Limb (tissue), 2 donors: ENCODE data around the gene TMEM161B.
A peak's percentile ranks its signal among the peaks of the same experiment; 100 is the strongest.
"Not testable (repeated sequence)": the region's sequence is repeated elsewhere in the genome, so short reads cannot be mapped to it uniquely, and the experiment has no call there.

Source experiments
- DNase-seq, 2 donors: peaks; one replicate each; pipeline ENCODE4 v3.0.0-alpha.2; 2016; ENCODE audit errors: extremely low spot score in 2 of 2

Gene TMEM161B

DNA sequence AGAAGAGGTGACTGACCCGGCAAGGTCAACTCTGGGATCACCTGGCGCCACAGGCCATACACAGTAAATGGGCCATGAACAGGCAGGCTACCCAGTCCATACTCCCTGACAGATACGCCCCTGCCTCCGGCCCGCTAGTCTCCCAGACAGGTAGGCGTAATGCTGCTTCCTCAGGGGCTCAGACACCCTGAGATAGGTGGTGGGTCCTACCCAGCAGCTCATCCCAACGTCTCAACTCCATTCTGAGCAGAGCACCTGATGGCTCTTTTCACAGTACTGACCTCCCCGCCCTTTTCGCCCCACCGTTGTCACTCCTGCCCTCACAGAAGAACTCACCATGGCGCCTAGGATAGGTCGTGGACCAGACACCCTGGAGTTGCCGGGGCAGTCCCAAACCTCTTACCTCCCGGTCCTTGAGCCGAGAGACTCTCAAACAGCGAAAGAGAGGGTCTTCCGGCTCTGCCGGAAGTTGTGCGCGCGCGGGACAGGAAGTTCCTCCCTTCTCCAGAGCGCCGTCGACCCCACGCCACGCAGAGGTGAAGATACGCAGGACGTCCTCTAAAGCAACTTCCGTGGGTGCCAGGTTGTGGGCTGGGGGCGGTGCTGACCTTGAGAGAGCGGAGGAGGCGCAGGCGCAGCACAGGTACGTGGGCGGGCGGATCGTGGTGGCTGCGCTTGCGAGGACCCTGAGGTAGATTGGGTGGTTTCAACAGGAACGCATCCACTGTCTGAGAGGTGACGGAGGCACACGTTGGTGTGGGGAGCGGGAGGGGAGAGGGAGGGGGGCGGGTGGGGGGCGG lies at the start of gene TMEM161B:
TSS of gene TMEM161B (minus strand) at position 461 of the 800 bp plus-strand sequence. CDS start at position 339, 122 bp downstream.
- peak; percentile 90 for DNase-seq

DNA sequence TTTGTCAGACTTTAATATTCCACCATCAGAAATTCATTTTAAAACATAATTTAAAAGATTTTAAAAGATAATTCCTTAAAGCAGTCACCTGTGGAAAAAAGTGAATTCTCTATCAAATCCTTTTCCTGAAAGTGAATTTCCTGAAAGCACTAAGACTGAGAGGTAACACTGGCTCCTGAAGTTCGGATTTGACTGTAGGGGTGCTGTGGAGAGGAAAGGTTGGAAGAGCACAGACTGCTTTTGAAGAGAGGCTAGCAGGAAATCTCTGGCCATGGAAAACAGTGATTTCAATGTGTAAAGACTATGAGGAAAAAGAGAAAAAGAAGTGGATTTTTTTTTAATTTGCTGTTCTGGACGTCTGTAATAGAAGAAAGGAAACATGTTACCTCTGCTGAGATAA lies 35.7 kb upstream of the TMEM161B start:
- DNase-seq = no peak

DNA sequence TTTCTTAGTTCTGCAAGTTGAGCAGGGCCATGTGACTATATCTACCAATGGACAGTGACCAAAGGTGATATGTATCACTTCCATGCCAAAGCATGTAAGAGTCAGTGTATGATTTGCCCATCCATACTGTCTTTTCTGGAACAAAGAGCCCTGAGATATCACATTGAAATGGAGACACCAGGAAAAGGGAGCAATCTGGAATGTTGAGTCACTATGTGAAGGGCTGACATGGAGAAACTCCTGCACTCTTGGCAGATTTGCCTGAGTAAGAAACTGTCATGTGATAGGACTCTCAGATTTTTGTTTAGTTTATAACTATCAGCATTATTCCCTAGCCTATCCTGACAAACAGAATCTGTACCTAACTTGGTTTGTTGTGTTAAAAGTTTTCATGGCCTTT lies 29.8 kb upstream of the TMEM161B start:
- DNase-seq = no peak

DNA sequence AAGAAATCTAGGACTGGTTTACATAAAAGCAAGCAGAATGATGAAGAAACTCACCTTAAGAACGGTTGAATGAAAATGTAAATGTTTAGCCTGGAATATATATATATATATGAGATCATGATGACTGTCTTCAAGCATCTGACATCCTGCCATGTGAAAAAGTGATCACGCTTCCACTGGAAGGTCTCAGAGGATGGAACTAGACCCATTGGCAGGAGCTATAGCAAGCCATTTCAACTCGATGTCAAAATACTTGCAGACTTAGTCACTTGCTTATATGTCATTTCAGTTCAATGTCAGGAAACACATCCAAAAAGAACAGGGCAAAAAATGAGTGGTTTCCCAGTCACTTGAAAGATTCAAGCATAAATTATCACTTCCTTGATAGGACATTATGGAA lies 22.2 kb upstream of the TMEM161B start:
- DNase-seq = no peak

GRCh38 chr5:88288528-88289197 lies 20.0 kb upstream of the TMEM161B start:
- DNase-seq = no peak

GRCh38 chr5:88287846-88288527 lies 19.3 kb upstream of the TMEM161B start:
- no peak for DNase-seq

DNA sequence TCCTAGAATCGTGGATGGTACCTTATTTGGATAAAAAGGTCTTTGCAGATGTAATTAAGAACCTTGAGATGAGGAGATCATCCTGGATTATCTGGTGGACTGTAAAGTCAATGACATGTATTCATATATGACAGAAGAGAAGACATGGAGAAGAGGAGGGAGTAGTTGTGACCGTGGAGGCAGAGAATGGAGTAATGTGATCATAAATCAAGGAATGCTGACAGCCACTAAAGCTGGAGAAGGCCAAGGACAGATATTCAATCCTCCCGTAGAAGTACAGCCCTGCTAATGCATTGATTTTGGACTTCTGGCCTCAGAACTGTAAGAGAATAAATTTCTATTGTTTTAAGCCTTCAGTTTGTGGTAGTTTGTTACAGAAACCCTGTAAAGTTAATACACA lies 18.7 kb upstream of the TMEM161B start:
- no peak for DNase-seq

DNA sequence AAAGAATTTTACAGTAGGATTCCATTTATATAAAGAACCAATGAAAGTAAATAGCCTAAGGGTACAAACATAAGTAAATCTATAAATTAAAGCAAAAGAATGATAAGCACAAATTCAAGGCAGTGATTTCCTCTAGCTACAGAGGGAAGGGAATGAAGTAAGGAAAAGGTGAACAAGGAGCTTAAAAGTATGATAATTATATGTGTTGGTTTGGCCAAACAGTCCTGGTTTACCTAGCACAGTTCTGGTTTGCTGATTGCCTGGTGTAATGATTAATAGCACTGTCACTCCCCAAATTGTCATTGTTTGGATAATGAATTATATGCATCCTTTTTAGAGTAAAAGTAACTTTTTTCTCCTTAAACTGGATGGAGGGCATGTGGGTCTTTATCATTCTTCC lies 15.0 kb upstream of the TMEM161B start:
- DNase-seq = no peak

DNA sequence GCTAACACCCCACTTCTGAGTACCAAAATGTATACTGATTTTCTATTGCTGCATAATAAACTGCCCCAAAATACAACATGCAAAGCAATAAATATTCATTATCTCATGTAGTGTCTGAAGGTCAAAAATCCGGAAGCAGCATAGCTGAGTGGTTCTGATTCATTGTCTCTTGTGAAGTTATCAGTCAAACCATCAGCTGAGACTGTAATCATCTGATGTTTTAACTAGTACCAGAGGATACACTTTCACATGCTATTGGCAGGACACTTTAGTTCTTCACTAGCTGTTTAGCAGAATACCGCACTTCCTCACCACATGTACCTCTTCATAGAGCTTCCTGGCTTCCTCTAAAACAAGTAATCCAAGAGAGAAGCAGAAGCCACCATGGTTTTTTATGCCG lies 12.7 kb upstream of the TMEM161B start:
- no peak for DNase-seq

DNA sequence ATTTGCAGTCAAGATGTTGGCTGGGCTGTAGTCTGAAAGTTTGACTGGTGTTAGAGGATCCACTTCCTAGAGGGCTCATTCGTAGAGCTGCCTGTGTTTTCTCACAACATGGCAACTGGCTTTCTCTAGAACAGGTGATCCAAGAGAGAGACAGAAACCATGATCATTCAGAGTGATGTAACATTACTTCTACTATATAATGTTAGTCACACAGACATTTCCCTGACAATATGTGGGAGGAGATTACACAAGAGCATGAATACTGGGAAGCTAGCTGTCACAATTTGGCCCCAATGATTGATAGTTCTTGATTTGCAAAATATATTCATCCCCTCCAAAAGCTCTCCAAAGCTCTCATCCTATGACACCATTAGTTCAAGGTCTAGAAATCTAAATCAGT lies 10.9 kb upstream of the TMEM161B start:
- DNase-seq = no peak

DNA sequence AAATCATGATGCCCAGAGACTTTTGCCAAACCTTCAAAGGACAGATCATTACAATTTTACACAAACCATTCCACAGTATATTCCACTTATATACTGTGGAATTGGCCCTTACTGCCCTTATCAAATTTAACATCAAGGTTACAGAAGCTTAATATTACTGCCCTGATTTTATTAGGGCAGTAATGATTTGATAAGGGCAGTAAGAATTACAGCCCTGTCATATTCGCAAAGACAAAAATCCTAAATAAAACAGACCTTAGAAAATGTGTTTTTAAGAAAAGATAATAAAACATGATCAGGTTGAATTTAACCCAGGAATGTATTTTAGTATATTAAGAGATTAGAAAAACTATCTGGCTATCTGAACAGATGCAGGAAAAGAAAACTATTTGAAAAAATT lies 7.7 kb upstream of the TMEM161B start:
- DNase-seq = no peak

- no peak for DNase-seq
These were observed 6.9 kb upstream of the TMEM161B start for GRCh38 chr5:88275581-88275980.

GRCh38 chr5:88269222-88269771 lies 652 bp upstream of the TMEM161B start:
- DNase-seq = peak in 1 of 2 donors; percentile 21

- not testable (repeated sequence) for DNase-seq
These were observed 4.1 kb downstream of the TMEM161B start for GRCh38 chr5:88264565-88264964.

- no peak for DNase-seq
These were observed 5.3 kb downstream of the TMEM161B start for GRCh38 chr5:88263349-88263748.

- DNase-seq = no peak
These were observed 6.5 kb downstream of the TMEM161B start for GRCh38 chr5:88262116-88262515.

DNA sequence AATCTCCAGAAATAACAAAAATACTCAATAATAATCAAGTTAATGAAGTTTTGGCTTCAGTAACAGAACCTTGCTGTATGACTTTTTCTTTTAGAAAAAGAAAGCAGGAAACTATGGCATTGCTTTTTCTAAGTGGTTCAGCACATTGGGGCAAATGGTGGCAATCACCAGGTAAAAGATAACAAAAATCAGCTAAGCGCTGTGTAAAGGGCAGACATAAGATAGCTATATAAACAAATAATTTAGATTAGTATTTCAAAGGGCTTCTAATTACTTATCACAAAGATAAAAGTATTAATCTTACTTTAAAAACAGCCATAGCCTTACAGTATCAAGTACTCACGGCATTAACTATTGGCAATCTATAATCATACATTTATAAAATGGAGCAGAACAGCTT lies 10.0 kb downstream of the TMEM161B start:
- DNase-seq = no peak

DNA sequence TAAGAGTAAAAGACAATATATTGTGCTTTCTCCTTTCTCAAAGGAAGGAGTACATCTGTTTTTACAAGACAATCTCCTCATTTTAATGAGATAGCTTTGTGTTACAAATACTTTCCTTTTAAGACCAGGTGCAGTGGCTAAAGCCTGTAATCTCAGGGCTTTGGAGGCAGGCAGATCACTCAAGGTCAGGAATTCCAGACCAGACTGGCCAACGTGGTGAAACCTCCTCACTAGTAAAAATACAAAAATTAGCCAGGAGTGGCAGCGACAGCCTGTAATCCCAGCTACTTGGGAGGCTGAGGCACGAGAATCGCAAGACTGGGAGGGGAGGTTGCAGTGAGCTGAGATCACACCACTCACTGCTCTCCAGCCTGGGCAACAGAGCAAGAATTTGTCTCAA lies 11.8 kb downstream of the TMEM161B start:
- no peak for DNase-seq

- no peak for DNase-seq
These were observed 12.6 kb downstream of the TMEM161B start for GRCh38 chr5:88256037-88256436.

- DNase-seq = no peak
These were observed 14.3 kb downstream of the TMEM161B start for GRCh38 chr5:88254320-88254719.

DNA sequence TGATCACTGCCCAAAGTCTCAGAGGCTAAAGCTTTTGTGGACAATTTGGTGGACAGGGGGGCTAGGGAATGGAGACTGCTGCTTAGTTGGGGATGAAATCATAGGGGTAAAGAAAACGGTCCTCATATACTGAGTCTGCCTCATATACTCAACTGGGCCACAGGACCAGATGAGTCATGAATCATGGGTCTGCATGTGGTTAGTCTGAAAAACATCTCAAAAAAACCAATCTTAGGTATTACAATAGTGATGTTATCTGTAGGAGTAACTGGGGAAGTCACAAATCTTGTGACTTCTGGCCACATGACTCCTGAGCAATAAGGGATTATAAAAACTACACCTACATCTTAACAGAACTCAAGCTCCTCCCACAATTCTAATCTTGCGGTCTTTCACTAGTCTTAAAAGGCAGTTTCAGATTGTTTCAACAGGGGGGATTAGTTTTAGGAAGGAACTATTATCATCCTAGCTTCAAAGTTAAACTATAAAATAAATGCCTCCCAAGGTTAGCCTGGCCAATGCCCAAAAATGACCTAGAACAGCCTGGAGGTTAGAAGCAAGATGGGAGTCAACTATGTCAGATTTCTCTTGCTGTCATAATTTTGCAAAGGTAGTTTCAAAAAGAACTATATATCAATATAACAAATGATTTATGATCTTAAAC lies 17.5 kb downstream of the TMEM161B start:
- no peak for DNase-seq

GRCh38 chr5:88250010-88250409 lies 18.6 kb downstream of the TMEM161B start:
- DNase-seq = no peak
